Articular chondrocyte of knee joint (primary cell): ENCODE data around the gene HLA-B. TPM values are rescaled to one million over a fixed set of nuclear protein-coding genes. Genes with fewer than 3 reads are reported as not detected.

Source experiments
- small RNA-seq: library from RNA; depleted of rRNA; stranded (forward); fragments of <200 nt; gene quantifications from one replicate; pipeline ENCODE3, GENCODE V24; 2012
- total RNA-seq: library from RNA; depleted of rRNA; stranded (reverse); fragments of >200 nt; gene quantifications from 2 replicates; pipeline ENCODE4 v1.2.3, GENCODE V29; 2012

The HLA-B gene
- total RNA-seq: 229 and 377 TPM in 2 replicates

GRCh38 chr6:31356946-31357466 lies at the start of gene HLA-B:
TSS of gene HLA-B (minus strand) at chr6:31357179. CDS start at chr6:31357158, 21 bp downstream.

GRCh38 chr6:31403283-31404060 lies 46.5 kb upstream of the HLA-B start, which contains the start of gene MICA:
TSS of gene MICA (plus strand) at chr6:31403595. CDS start at chr6:31403633, 38 bp downstream.

Small RNA genes lying within 50 kb of the gene (small RNA-seq; reads per million reads assigned to genes)
- gene HLA-S (not detected), gene MIR6891 (not detected), gene RF00019 (not detected), gene RNU6-283P (not detected)

Other genes with a start within 250 kb of the HLA-B start
- gene C6orf15, start 244.6 kb downstream of the HLA-B start, total RNA-seq: not detected in 2 replicates
- 3.0 and 3.1 TPM in 2 replicates for gene PSORS1C1, start 242.4 kb downstream of the HLA-B start, total RNA-seq
- not detected in 2 replicates for gene CDSN, start 236.7 kb downstream of the HLA-B start, total RNA-seq
- not detected in 2 replicates for gene PSORS1C2, start 218.1 kb downstream of the HLA-B start, total RNA-seq
- 12.7 and 14.5 TPM in 2 replicates for gene CCHCR1, start 199.4 kb downstream of the HLA-B start, total RNA-seq
- 8.5 and 10.8 TPM in 2 replicates for gene TCF19, start 198.6 kb downstream of the HLA-B start, total RNA-seq
- gene POU5F1, start 186.5 kb downstream of the HLA-B start, total RNA-seq: 0.65 and 0.97 TPM in 2 replicates
- 46.1 and 310 TPM in 2 replicates for gene HLA-C, start 85.1 kb downstream of the HLA-B start, total RNA-seq
- gene MICA, start 46.4 kb upstream of the HLA-B start, total RNA-seq: 12.6 and 15.9 TPM in 2 replicates
- gene MICB, start 141.0 kb upstream of the HLA-B start, total RNA-seq: 6.5 and 8.6 TPM in 2 replicates
- not detected in 2 replicates for gene MCCD1, start 171.8 kb upstream of the HLA-B start, total RNA-seq
- 262 and 345 TPM in 2 replicates for gene DDX39B, start 184.8 kb upstream of the HLA-B start, total RNA-seq
- 3.4 and 3.5 TPM in 2 replicates for gene ATP6V1G2, start 189.4 kb upstream of the HLA-B start, total RNA-seq
- 22.9 and 26.5 TPM in 2 replicates for gene NFKBIL1, start 190.4 kb upstream of the HLA-B start, total RNA-seq
- not detected in 2 replicates for gene LTA, start 215.1 kb upstream of the HLA-B start, total RNA-seq
- not detected in 2 replicates for gene TNF, start 218.4 kb upstream of the HLA-B start, total RNA-seq
- not detected in 2 replicates for gene LTB, start 225.2 kb upstream of the HLA-B start, total RNA-seq
- gene LST1, start 229.1 kb upstream of the HLA-B start, total RNA-seq: not detected in 2 replicates
- not detected in 2 replicates for gene NCR3, start 235.8 kb upstream of the HLA-B start, total RNA-seq